Osteoblast (primary cell): Measurements from ENCODE around the gene RTN4IP1. TPM values are rescaled to one million over a fixed set of nuclear protein-coding genes. Genes with fewer than 3 reads are reported as not detected.

Experiments used
- DNase-seq: peaks from one replicate; pipeline ENCODE4 v3.0.0; 2011; ENCODE audit warnings: low spot score, mixed read lengths; ENCODE audit not compliant: insufficient read length; ENCODE audit errors: missing footprints
- H2AFZ ChIP-seq: 2 replicates; pipeline ENCODE4 v1.6.0; 2011; ENCODE audit warnings: mild to moderate bottlenecking, low read length
- H3K27ac ChIP-seq: 2 replicates; pipeline ENCODE4 v1.5.1; 2011; ENCODE audit warnings: mild to moderate bottlenecking, low read depth, low read length, moderate library complexity
- H3K27me3 ChIP-seq: 2 replicates; pipeline ENCODE4 v1.6.0; 2012; ENCODE audit warnings: mild to moderate bottlenecking, control low read depth, inconsistent platforms, low read length, moderate library complexity; ENCODE audit not compliant: insufficient read depth
- H3K36me3 ChIP-seq: 2 replicates; pipeline ENCODE4 v1.5.1; 2011; ENCODE audit warnings: mild to moderate bottlenecking, low read length, control low read depth, moderate library complexity; ENCODE audit not compliant: insufficient read depth
- H3K4me1 ChIP-seq: 2 replicates; pipeline ENCODE4 v1.5.1; 2011; ENCODE audit warnings: mild to moderate bottlenecking, low read length, control low read depth, moderate library complexity; ENCODE audit not compliant: insufficient read depth
- H3K4me2 ChIP-seq: 2 replicates; pipeline ENCODE4 v1.6.0; 2011; ENCODE audit warnings: mild to moderate bottlenecking, low read length; ENCODE audit not compliant: insufficient read depth
- H3K4me3 ChIP-seq: fragments of 200-600 bp; sonication (generic); 3 replicates; pipeline ENCODE4 v1.5.1; 2012; ENCODE audit warnings: mild to moderate bottlenecking, low read length, inconsistent platforms; ENCODE audit not compliant: insufficient read depth
- H3K79me2 ChIP-seq: 2 replicates; pipeline ENCODE4 v1.6.0; 2012; ENCODE audit warnings: mild to moderate bottlenecking, low read length, control low read depth, inconsistent platforms; ENCODE audit not compliant: insufficient read depth
- H3K9me3 ChIP-seq: 2 replicates; pipeline ENCODE4 v1.5.1; 2011; ENCODE audit warnings: low read depth, low read length, control low read depth
- H4K20me1 ChIP-seq: 2 replicates; pipeline ENCODE4 v1.6.0; 2012; ENCODE audit warnings: mild to moderate bottlenecking, low read length, control low read depth; ENCODE audit not compliant: insufficient read depth
- CTCF ChIP-seq: IDR thresholded peaks from 2 replicates; pipeline ENCODE4 v1.5.1; 2011; ENCODE audit warnings: mild to moderate bottlenecking, low read depth, low read length, moderate library complexity; ENCODE audit errors: extremely low read depth
- total RNA-seq: library from RNA; depleted of rRNA; stranded (reverse); fragments of >200 nt; gene quantifications from 2 replicates; pipeline ENCODE4 v1.2.3, GENCODE V29; 2012

Gene RTN4IP1
- total RNA-seq, 1 donor, result 5.1 TPM

- DNase-seq, result no peak
- no peaks in the 10 kb centered on the region for H3K79me2 ChIP-seq
- no peak overlapping the region for H2AFZ ChIP-seq
- no peaks in the 10 kb centered on the region for H3K4me1 ChIP-seq
- no peak overlapping the region for H3K4me3 ChIP-seq
- H3K4me2 ChIP-seq, result no peak overlapping the region
- H3K36me3 ChIP-seq, result no peaks in the 10 kb centered on the region
- no peaks in the 10 kb centered on the region for H3K9me3 ChIP-seq
- no peak overlapping the region for H3K27ac ChIP-seq
- no peaks in the 10 kb centered on the region for H3K27me3 ChIP-seq
- H4K20me1 ChIP-seq, result no peaks in the 10 kb centered on the region
- no peak for TF ChIP-seq CTCF
These were observed 15.7 kb downstream of the RTN4IP1 start for GRCh38 chr6:106613590-106613989.

GRCh38 chr6:106612671-106613416 lies 16.5 kb downstream of the RTN4IP1 start:
- no peak for DNase-seq
- Histone ChIP-seq H3K4me2 (no peak overlapping the region), H3K79me2 (no peaks in the 10 kb centered on the region), H3K27ac (no peak overlapping the region), H3K36me3 (no peaks in the 10 kb centered on the region), H4K20me1 (no peaks in the 10 kb centered on the region), H3K4me1 (no peaks in the 10 kb centered on the region), H3K9me3 (no peaks in the 10 kb centered on the region), H3K4me3 (no peak overlapping the region), H3K27me3 (no peaks in the 10 kb centered on the region), H2AFZ (no peak overlapping the region)
- no peak for TF ChIP-seq CTCF

- Histone ChIP-seq H2AFZ (no peak overlapping the region), H3K4me3 (no peak overlapping the region), H3K36me3 (no peaks in the 10 kb centered on the region), H4K20me1 (no peaks in the 10 kb centered on the region), H3K79me2 (no peaks in the 10 kb centered on the region), H3K4me2 (no peak overlapping the region), H3K27ac (no peak overlapping the region), H3K27me3 (no peaks in the 10 kb centered on the region), H3K4me1 (no peaks in the 10 kb centered on the region), H3K9me3 (no peaks in the 10 kb centered on the region)
- DNase-seq, result no peak
- TF ChIP-seq CTCF, result no peak
These were observed 18.3 kb downstream of the RTN4IP1 start for GRCh38 chr6:106611030-106611429.

- DNase-seq, result no peak
- peak; percentile 40 for TF ChIP-seq CTCF
These were observed 19.6 kb downstream of the RTN4IP1 start for GRCh38 chr6:106609699-106610098.

More at GRCh38 chr6:106609699-106610098, 19.6 kb downstream of the RTN4IP1 start:
- Histone ChIP-seq H3K79me2 (no peaks in the 10 kb centered on the region), H3K9me3 (no peaks in the 10 kb centered on the region), H3K4me3 (no peak overlapping the region), H3K4me1 (no peaks in the 10 kb centered on the region), H3K4me2 (no peak overlapping the region), H3K36me3 (no peaks in the 10 kb centered on the region), H2AFZ (no peak overlapping the region), H3K27me3 (no peaks in the 10 kb centered on the region), H4K20me1 (peaks cover 3% of the 10 kb centered on the region), H3K27ac (no peak overlapping the region)
